Stimulated activated CD8-positive, alpha-beta memory T cell treated with anti-CD3 and anti-CD28 coated beads, Interleukin-4, amount 100 ng/mL, for 48 hours (primary cell): ENCODE data around the gene TMEM255A.
"Not testable (repeated sequence)": the region's sequence is repeated elsewhere in the genome, so short reads cannot be mapped to it uniquely, and the experiment has no call there.

Experiments
- DNase-seq: peaks from one replicate; pipeline ENCODE4 v3.0.0-alpha.2; 2020

Gene TMEM255A

GRCh38 chrX:120310861-120311726, at the start of gene TMEM255A:
TMEM255A (minus strand) TSS chrX:120311461; CDS start chrX:120311309, 152 bp downstream.
- DNase-seq, result no peak

DNA sequence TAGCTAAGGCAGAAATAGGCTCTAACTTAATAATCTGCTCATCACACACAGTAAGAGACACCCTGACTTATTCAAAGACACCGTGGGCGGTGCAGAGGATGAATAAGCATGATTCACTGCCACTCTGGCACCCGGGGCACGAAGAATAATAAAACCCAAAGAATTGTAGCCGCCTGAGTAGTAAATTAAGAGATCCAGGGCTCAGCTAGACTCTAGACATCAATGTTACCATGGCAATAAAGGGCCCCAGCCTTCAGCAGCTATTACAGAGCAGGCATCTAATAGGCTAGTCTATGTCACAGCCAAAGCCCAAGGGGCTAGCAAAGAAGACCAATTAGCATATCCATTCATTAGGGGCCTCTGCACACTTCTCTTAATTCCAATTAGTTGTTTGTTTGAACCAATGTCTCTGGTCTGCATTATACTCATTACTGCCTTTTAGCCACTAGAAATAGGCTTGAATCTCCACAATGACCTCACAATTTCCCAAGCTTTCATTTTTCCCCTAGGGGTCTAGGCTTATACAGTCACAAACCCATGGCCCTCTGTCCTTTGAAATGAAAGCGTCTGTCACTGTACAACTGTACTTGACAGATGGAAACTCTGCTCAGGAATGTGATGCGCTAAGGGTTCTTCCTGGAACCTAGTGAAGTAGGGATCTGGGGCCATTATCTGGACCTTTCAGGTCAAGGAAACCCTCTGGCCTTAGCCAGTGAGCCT, 47.6 kb upstream of the TMEM255A start:
- peak; percentile 54 for DNase-seq

GRCh38 chrX:120357186-120357585, 45.9 kb upstream of the TMEM255A start:
- no peak for DNase-seq

- DNase-seq, result no peak
Measured at GRCh38 chrX:120356084-120356483, 44.8 kb upstream of the TMEM255A start.

DNA sequence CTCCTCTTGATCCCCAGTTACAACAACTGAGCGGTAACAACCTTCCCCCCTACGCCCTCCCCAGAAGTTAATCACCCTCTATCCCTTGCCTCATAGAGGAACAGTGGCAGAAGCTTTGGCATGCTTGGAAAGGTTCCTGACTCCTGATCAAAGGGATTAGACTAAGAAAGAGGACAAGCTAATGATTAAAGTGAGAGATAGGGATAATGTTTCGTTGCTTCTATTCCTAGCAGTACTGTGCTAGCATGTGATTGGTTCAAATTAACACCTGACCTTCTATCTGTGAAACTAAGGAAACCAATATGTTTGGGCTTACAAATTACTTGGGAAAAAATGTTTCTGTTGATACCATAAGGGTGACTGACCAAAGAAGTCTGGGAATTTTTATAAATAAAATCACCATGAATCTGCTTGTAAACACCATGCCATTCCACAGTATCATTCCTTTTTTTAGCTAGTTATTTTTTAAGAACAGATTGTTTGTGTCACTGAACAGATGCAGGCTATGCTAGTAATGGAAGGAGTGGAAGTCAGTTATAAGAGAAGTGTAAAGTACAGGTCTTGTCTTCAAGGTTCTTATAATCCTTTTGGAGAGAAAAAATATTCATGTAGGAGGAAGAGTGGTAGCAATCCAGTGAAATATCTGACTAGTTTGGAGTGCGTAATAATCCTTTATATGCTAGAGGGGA, 39.3 kb upstream of the TMEM255A start:
- no peak for DNase-seq

DNA sequence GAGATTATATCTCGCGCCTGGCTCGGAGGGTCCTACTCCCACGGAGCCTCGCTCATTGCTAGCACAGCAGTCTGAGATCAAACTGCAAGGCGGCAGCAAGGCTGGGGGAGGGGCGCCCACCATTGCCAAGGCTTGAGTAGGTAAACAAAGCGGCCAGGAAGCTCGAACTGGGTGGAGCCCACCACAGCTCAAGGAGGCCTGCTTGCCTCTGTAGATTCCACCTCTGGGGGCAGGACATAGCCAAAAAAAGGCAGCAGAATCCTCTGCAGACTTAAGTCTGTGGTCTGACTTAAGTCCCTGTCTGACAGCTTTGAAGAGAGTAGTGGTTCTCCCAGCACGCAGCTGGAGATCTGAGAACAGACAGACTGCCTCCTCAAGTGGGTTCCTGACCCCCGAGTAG, 33.3 kb upstream of the TMEM255A start:
- not testable (repeated sequence) for DNase-seq

- DNase-seq, result no peak
Measured at GRCh38 chrX:120336899-120337298, 25.6 kb upstream of the TMEM255A start.

DNA sequence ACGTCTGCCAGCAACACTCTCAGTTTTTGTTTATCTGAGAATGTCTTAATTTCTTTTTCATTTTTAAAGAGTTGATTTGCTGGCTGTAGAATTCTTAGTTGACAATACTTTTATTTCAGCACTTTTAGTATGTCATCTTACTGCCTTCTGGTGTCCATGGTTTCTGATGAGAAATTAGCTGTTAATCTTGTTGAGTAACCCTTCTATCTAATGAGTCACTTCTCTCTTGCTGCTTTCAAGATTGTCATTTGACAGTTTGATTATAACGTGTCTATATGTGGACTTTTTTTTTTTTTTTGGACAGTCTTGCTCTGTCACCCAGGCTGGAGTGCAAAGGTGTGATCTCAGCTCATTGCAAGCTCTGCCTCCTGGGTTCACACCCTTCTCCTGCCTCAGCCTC, 24.0 kb upstream of the TMEM255A start:
- no peak for DNase-seq

GRCh38 chrX:120334603-120335002, 23.3 kb upstream of the TMEM255A start:
- no peak for DNase-seq

- no peak for DNase-seq
Measured at GRCh38 chrX:120334151-120334550, 22.9 kb upstream of the TMEM255A start.

GRCh38 chrX:120332394-120332793, 21.1 kb upstream of the TMEM255A start:
- DNase-seq, result no peak

DNA sequence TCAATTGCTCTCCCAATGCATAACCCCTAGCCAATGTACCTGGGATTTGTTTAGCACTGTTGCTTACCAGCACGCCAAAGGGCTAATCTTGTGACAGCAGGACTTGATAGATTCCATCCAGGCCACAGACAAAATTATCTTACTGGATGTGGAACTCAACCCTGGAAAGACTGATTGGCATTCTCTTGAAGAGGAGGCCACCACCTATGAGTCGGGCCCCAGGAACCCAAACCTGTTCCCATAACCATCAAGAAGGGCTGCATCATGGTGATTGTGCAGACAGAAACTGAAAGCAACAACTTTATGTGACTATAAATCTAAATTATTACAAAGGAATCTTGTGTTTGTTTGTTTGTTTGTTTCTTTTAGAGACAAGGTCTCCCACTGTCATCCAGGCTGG, 19.9 kb upstream of the TMEM255A start:
- DNase-seq, result no peak

- no peak for DNase-seq
Measured at GRCh38 chrX:120321520-120322281, 10.4 kb upstream of the TMEM255A start.

DNA sequence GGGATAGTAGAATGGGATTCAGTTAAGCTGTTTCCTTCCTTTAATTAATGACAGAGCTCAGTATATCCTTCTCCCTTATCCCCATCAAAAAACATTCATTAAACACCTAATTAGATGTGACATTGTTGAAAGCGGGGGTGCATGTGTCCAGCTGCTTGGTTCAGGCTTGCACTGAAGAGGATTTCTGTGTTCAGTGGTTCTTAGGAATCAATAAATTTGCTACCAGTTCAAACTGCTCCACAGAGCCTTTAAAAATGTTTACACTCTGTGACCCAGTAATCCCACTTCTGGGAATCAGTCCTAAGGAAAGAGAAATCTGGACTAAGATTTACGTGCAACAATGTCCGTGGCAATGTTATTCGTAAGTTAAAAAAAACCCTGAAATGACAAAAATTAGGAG, 7.2 kb upstream of the TMEM255A start:
- no peak for DNase-seq

DNA sequence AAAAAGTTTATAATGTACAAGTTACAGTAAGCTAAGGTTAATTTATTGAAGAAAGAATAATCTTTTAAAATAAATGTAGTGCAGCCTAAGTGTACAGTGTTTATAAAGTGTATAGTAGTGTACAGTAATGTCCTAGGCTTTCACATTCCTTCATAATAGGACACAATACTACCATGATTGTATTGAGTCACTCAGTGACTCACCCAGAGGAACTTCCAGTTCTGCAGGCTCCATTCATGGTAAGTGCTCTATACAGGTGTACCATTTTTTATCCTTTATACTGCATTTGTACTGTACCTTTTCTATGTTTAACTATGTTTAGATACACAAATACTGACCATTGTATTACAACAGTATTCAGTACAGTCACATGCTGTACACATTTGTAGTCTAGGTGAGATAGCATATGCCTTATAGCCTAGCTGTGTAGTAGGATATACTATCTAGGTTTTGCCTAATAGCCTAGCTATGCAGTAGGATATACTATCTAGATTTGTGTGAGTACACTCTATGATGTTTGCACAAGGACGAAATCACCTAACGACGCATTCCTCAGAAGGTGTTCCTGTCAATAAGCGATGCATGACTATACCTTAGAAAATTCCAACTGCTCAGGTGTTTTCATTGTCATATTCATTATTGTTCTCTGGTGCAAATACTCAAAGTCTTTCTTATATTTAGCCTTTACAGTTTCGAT, 5.5 kb upstream of the TMEM255A start:
- DNase-seq, result no peak

- DNase-seq, result no peak
Measured at GRCh38 chrX:120315776-120316175, 4.5 kb upstream of the TMEM255A start.

GRCh38 chrX:120311727-120312063, 434 bp upstream of the TMEM255A start:
- no peak for DNase-seq

DNA sequence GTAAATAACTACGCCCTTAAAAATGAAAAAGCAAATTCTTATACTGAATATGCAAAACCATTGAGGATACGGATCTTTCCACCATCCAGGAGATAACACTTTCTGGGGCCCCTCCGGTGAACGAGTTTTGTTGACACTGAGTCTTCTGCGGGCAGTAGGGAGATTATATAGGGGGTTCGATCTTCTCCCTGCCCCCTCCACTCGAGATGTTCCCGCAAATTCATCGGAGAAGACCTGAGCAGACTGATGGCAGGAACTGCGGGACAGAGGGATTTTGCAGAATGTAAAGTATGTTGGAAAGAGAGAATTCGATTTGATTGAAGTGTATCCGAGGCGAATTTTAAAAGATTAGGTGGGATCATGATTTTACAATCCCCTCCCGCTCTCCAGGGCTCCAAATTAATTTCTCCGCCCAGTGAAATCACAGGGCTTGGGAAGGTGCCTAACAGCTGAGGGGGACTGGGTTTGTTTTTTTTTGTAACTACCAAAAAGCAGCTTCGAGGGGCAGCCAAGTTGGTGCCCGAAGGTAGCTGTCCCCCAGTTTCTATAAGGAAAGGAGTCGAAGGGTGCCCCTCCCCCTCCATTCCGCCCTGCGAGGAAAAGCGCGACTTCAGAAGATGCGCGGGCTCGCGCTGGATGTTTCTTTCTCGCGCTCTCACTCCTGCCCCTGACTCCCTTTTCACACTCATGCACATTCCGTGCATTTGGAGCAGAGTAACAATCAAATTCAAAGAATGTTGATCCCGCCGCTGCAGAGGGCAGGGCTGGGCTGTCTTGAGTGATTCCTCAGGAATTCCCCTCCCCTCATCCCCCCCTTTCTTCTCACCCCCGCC, 1.2 kb downstream of the TMEM255A start:
- peak; percentile 33 for DNase-seq

DNA sequence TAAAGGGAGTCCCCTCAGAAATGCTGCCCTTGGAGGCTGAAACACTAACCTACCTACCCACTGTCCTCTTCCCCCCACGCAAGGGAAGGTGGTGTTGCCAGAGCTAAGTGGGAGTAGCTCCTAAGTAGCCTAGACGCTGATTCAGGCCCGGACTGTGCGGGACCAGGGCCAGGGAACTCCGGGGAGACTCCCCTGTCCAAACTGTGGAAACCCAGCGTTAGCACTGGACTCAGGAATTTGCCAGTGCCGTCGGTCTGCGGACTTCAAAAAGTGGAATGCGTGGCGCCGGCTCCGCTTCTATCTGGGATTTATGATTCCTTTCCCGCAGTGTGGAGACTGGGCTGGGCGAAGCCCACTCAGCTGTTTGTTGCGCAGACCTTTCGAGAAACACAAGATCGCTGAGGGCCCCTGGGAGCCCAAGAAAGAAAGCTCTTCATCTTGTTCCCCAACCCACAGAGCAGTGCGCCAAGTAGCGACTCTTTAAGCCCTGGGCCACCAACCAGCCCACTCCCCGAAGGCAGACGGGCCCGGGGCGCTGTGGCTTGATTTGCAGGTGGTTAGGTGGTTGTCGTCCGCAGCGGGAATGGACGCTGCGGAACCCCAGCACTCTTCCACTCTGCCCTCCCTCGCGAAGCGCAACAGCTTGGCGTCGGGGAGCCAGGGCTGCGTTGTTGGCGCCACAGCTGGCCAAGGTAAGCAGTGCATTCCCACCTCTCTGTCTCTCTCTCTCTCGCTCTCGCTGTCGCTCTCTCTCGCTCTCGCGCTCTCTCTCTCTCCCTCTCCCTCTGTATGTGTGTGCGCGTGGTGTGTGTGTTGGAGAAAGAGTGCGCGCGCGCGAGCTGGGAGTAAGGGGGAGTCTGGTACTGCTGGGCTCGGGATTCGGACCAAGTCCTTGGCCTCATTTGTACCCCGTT, 2.0 kb downstream of the TMEM255A start:
- DNase-seq, result peak; percentile 70

- no peak for DNase-seq
Measured at GRCh38 chrX:120308558-120308957, 2.7 kb downstream of the TMEM255A start.
